Right lobe of liver (tissue), 6 donors: ENCODE results near the gene LRRC4. TPM values are rescaled to one million over a fixed set of nuclear protein-coding genes. Genes with fewer than 3 reads are reported as not detected.

ENCODE experiments used
- ATAC-seq, 4 donors: fragments of 200-7000 bp; cut with Tn5 transposase; one replicate each; pipeline ENCODE4 v1.9.1; 2020; ENCODE audit warnings: mild to moderate bottlenecking in 4 of 4, moderate library complexity in 4 of 4
- DNase-seq, 3 donors: peaks; one replicate each; pipeline ENCODE4 v3.0.0-alpha.2; 2020
- H3K27ac ChIP-seq, 3 donors: fragments of 200-600 bp; one replicate each; pipeline ENCODE4 v1.8.0; 2022
- H3K27me3 ChIP-seq, 2 donors: fragments of 200-600 bp; one replicate each; pipeline ENCODE4 v1.8.0; 2022
- H3K36me3 ChIP-seq, 4 donors: fragments of 200-600 bp; sonication (generic) in 1 of 4; one replicate each; pipeline versions ENCODE4 v1.5.1 to v1.8.0; 2017 to 2022; ENCODE audit warnings: control low read depth in 1 of 4
- H3K4me1 ChIP-seq, 4 donors: fragments of 200-600 bp; sonication (generic) in 1 of 4; one replicate each; pipeline versions ENCODE4 v1.5.1 to v1.8.0; 2017 to 2022; ENCODE audit warnings: control low read depth in 1 of 4
- H3K4me3 ChIP-seq, 3 donors: fragments of 200-600 bp; one replicate each; pipeline ENCODE4 v1.8.0; 2022
- H3K9me3 ChIP-seq, 4 donors: fragments of 200-600 bp; sonication (generic) in 1 of 4; one replicate each; pipeline versions ENCODE4 v1.5.1 to v1.8.0; 2017 to 2022; ENCODE audit warnings: control low read depth in 1 of 4
- CTCF ChIP-seq, 4 donors: fragments of 200-600 bp in 3 of 4; fragments of 450-650 bp in 1 of 4; IDR thresholded peaks; one replicate each; pipeline versions ENCODE4 v1.5.1 to v1.8.0; 2016 to 2022; ENCODE audit warnings: antibody characterized with exemption in 4 of 4, mild to moderate bottlenecking in 2 of 4
- POLR2A ChIP-seq: fragments of 450-650 bp; IDR thresholded peaks from one replicate; pipeline ENCODE4 v1.6.1; 2017; ENCODE audit warnings: antibody characterized with exemption, mild to moderate bottlenecking
- WGBS: methylation state at CpG from one replicate; pipeline ENCODE4 v1.1.6; 2018; ENCODE audit warnings: low coverage, low lambda C conversion rate; ENCODE audit not compliant: insufficient coverage; ENCODE audit errors: missing lambda C conversion rate; 5-methylcytosine and 5-hydroxymethylcytosine counted together
- intact Hi-C, 2 donors: fragments of 100-400 bp; cut with DNase I; formaldehyde crosslinking; loops; one replicate each; pipeline versions ENCODE4 v1.11.2 to v1.14.1; 2022
- total RNA-seq, 6 experiments: library from RNA; depleted of rRNA in 2 of 6; stranded (reverse); fragments of >200 nt in 2 of 6; fragmentation: NEBNext Ultra II Directional in 3 of 6; extraction: Animal tissue kit (Norgen Biotek cat#: 25700) in 3 of 6; gene quantifications; one replicate each; pipeline versions ENCODE4 v1.1.0 to v1.2.4, GENCODE V29; 2016 to 2023
- donor health status: DM: no; HTN: yes; CAD: no.
- donor health status: DM: no; HTN: no; CAD: no.
- donor health status: DM: no; HTN: no; CAD: no.
- donor health status: DM: no; HTN: yes; CAD: no.
- donor health status: DM: no; HTN: yes; CAD: no.

The LRRC4 gene
- total RNA-seq, 6 experiments from 2014 or later = 0.74 to 4.0 (median 2.5) TPM

- Histone ChIP-seq H3K4me3 (no peak overlapping the region), H3K9me3 (no peaks in the 10 kb centered on the region), H3K4me1 (peaks cover 0 to 9% (median 0%) of the 10 kb centered on the region in 4 donors), H3K27ac (no peak overlapping the region), H3K36me3 (peaks cover 0 to 11% (median 3%) of the 10 kb centered on the region in 4 donors), H3K27me3 (no peaks in the 10 kb centered on the region)
- intact Hi-C loops = no loop called here
- TF ChIP-seq CTCF (IDR thresholded peaks at IDR 0.05) (no peak), POLR2A (no peak)
- ATAC-seq = no peak
- no peak for DNase-seq
- no CpG with 5 or more reads among the region's 8 CpGs for WGBS
Observed at GRCh38 chr7:128076196-128076795, 45.1 kb upstream of the LRRC4 start.

DNA sequence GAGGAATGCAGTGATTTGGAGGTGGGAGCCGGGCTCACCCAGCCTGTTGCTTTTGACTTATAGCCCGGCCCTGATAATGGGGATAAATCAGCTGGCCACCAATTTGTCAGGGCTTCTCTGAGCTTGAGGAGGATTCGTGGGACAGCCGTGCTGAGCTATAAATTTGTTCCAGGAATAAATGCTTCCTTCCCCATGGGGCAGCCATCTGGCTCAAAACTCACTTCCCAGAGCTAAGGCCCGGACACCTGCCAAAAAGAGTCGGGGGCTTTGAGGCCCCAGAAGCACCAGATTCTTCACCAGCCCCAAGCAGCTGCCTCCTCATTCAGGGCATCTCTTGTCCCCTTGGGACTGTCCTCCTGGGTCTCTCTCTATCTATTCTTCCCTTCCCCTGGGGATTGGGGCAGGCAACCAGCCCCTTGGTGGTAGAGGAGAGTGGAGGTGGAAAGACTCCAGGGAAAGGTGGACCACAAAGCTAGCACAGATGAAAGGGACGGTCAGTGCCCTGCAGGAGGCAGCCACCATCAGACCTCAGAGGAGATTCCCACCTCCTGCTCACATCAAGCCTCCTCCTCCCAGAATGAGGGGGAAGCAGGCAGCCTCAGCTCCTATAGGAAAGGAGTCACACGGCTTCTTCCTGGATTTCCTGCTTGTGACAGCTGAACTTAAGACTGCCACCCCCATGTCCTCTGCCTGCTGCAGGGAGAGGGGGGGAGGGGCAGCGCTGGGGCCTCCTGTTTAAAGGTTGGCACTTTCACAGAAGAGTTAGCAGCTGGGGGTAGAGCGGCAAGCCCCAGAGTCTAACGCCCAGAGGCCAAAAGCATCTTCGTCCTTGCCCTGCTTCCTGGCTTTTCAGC, 44.2 kb upstream of the LRRC4 start:
- peaks cover 0 to 11% (median 3%) of the 10 kb centered on the region in 4 donors for H3K36me3 ChIP-seq
- WGBS = 73% methylated on average over 2 of the region's 12 CpGs

GRCh38 chr7:128074736-128075135, 43.5 kb upstream of the LRRC4 start:
- intact Hi-C loops = no loop called here

More for the DNA sequence above, 44.2 kb upstream of the LRRC4 start:
- TF ChIP-seq CTCF (IDR thresholded peaks at IDR 0.05) (no peak), POLR2A (no peak)
- H3K4me1 ChIP-seq = peaks cover 0 to 9% (median 0%) of the 10 kb centered on the region in 4 donors
- no peak overlapping the region for H3K4me3 ChIP-seq
- no peaks in the 10 kb centered on the region for H3K27me3 ChIP-seq
- no peaks in the 10 kb centered on the region for H3K9me3 ChIP-seq
- ATAC-seq = peak in 3 of 4 donors; percentile 15 to 58 (median 50)
- no peak overlapping the region for H3K27ac ChIP-seq
- DNase-seq = no peak
- intact Hi-C loops = no loop called here

GRCh38 chr7:128074336-128074735, 43.1 kb upstream of the LRRC4 start:
- H3K36me3 ChIP-seq = peaks cover 0 to 11% (median 2%) of the 10 kb centered on the region in 4 donors
- ATAC-seq = no peak
- H3K27ac ChIP-seq = no peak overlapping the region
- peaks cover 0 to 9% (median 0%) of the 10 kb centered on the region in 4 donors for H3K4me1 ChIP-seq
- TF ChIP-seq POLR2A (no peak), CTCF (IDR thresholded peaks at IDR 0.05) (no peak)
- WGBS = 87% methylated on average over 3 of the region's 19 CpGs
- DNase-seq = no peak
- no peaks in the 10 kb centered on the region for H3K27me3 ChIP-seq
- no peaks in the 10 kb centered on the region for H3K9me3 ChIP-seq
- H3K4me3 ChIP-seq = no peak overlapping the region
- intact Hi-C loops = no loop called here

More at GRCh38 chr7:128074736-128075135, 43.5 kb upstream of the LRRC4 start:
- Histone ChIP-seq H3K27me3 (no peaks in the 10 kb centered on the region), H3K4me3 (no peak overlapping the region), H3K27ac (no peak overlapping the region), H3K9me3 (no peaks in the 10 kb centered on the region), H3K4me1 (peaks cover 0 to 9% (median 0%) of the 10 kb centered on the region in 4 donors), H3K36me3 (peaks cover 0 to 11% (median 3%) of the 10 kb centered on the region in 4 donors)
- TF ChIP-seq POLR2A (no peak), CTCF (IDR thresholded peaks at IDR 0.05) (no peak)
- no peak for DNase-seq
- ATAC-seq = no peak
- WGBS = 100% methylated on average over 1 of the region's 6 CpGs
